GM19452 (cell line): ENCODE results near the gene RHBDF2.

Experiments
- ATAC-seq: cut with Tn5 transposase; IDR thresholded peaks from one replicate; pipeline ENCODE4 v1.9.1; 2021; ENCODE audit not compliant: unreplicated experiment

Gene RHBDF2

DNA sequence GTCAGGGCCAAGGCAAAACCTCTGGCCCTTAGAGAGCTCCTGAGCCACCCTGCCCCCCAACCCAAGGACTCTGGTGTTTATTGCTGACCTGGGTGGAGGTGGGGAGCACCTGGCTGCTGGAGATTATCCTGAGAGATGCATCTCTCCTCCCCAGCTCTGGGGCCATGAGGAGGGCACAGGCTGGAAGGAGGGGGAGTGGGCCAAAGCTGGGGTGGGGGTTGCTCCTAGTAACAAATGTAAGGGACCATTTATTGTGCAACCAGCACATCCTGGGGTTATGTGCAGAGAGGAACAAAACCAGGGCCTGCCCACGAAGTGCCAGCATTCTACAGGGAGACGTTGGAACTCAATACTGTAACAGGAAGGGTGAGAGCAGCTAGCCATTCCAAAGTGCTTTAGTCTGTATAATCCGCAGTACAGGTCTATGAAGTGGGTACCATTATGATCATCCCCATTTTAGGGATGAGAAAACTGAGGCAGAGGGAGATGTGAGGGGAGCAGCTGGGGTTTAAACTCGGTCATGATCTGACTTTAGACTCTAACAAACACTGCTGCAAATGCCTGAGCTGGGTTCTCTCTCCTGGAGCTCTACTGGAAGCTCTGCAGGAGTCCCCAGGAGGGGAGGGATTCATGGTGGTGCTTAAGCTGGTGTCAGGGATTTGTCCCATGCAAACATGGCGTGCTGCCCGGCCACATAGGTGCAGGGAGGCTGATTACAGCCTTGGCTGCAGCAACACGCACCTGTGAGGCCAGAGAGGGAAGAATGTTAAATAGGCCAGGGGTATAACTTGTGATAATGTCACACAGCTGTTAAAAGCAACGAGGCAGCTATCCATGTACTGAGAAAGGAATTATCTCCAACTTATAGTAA is 1.4 kb upstream of the RHBDF2 start:
- no peak for ATAC-seq

- no peak for ATAC-seq
Observed at GRCh38 chr17:76501827-76502307, 644 bp upstream of the RHBDF2 start.

DNA sequence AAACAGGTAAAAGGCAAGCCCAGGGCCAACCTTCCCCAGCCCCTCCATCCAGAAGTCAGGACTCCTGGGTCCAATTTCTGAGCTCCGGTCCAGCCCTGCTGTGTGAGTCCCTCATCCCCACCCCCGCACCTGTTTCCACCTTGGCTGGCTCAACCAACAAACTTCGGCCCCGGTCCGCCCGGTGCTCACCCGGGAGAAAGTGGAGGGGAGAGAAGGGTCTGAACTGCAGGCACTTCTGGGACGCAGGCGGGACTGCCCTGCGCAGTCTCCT is 541 bp downstream of the RHBDF2 start:
- ATAC-seq, result peak; percentile 20

GRCh38 chr17:76500074-76500746 is 1.0 kb downstream of the RHBDF2 start:
- no peak for ATAC-seq

DNA sequence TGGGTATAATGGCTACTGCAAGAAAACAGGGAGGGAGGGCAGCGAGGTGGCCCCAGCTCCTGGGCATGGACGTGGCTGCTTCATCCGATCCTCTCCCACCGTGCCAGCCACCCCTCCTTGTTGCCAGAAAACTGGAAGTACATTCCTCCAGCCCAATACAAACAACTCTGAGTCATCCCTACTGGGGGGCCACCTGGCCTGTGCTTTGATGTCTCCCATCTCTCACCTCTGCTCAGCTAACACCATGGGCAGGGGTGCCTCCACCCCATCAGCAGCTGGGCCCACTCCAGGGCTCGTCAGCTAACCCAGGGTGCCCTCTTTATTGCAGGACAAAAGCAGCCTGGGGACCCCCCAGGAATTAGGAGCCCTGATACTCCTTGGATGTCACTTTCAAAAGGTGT is 2.0 kb downstream of the RHBDF2 start:
- no peak for ATAC-seq

DNA sequence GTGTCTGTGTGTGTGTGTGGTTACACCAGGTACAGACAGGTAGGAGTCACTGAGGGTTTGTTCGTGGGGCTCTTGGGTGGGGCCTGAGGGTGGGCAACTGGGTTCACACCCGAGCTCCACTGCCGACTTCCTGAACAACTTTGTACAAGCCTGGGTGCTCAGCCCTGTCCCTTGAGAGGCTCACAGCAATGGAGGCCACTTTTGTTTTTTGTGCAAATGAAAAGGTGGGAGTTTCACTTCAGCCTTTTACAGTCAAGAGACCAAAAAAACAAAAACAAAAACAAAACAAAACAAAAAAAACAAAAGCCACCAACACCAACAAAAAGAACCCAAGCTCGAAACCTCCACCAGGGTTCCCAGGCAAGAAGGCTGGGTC is 2.4 kb downstream of the RHBDF2 start:
- ATAC-seq, result no peak

DNA sequence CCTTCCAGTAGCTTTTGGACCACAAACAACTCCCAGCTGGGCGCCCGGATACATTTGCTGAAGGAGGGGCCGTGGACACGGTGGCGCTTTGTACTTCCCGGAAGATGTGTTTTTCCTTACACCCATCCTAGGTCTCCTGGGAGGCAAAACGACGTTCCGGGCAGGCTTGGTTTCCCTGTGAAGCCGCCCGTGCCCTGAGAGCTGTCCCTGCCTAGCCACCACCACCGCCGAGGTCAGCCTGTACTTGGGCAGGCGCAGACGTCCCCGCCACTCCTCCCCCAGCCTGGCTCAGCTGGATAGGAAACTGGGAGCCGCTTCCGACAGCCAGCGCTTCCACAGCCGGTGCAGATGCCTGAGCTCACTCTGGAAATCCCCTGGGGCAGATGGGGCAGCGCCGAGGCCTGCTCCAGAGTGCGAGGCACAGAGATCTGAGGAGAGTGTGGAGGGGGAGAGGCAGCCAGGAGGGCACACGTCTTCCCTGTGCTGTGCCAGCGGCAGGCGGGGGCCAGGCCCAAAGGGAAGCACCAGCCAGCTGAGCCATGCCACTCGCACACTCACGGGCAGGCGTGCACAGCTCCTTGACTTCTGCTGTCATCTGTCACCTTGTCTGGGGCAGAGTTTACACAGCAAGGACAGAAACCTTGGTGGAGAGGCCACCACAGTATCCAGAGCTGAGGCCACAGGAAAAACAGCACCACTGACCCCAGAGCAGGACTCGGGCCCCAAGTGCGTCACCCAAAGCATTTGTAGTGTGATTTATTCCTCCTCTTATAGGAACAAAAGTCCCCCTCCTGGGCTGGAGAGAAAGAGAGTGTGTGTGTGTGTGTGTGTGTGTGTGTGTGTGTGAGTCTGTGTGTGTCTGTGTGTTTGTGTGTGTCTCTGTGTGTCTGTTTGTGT is 3.0 kb downstream of the RHBDF2 start:
- ATAC-seq, result no peak

DNA sequence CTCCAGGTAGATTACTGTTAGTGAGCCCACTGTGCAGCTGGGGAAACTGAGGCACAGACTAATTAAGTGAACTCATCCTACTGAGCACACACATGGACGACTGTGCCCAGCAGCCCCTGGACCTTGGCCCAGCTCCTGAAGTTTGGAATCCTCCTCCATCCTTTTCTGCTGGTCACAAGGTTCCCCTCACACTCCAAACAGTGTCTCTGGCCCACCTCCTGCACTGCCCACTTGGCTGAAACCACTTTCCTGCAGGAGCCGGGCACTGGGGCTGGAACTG is 3.6 kb downstream of the RHBDF2 start:
- no peak for ATAC-seq

DNA sequence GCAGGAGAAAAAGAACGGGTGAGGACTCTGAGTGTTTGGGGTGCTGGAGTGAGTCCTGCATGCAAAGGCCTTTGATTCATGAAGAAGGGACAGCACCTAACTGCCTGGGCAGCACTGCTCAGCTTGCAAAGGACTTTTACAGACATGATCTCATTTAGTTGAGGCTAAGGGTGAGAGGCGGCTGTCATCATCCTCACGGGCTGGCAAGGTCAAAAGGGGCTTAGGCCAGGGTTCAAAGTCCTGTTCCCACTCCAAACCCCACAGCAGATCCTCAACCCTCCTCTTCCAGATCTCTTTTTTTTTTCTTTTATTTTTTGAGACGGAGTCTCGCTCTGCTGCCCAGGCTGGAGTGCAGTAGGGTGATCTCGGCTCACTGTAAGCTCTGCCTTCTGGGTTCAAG is 4.8 kb downstream of the RHBDF2 start:
- no peak for ATAC-seq

DNA sequence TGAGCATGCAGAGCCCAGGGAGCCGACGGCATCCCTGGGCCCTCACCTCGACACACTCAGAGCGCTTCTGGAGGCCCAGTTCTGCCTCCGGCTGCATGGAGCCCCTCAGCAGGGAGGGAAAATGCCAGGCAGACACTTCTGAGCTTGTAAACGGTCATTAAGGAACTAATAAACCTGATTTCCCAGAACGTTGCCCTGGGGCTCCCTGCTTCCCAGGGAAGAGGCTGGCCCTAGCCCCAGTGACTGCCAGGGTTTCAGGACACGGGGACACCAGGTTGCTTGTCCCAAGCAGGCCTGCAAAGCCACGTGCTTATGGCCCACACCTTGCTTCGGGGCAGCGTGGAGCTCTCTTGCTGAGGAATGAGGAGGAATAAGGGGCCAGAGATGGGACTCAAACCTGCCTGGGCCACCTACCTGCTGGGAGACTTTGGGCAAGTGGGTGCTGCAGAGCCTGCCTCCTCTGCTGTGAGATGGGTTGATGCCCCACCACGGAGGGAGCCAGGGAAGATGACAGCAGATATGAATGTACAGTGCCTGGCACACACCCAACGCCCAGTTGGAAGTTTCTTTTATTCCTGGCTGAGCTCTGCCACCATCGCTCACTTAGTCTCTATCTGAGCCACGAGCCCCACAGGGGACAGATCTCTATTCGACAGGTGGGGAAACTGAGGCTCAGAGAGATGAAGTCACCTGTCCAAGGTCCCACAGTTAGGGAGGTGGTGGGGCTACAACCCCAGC is 5.4 kb downstream of the RHBDF2 start:
- ATAC-seq, result no peak

DNA sequence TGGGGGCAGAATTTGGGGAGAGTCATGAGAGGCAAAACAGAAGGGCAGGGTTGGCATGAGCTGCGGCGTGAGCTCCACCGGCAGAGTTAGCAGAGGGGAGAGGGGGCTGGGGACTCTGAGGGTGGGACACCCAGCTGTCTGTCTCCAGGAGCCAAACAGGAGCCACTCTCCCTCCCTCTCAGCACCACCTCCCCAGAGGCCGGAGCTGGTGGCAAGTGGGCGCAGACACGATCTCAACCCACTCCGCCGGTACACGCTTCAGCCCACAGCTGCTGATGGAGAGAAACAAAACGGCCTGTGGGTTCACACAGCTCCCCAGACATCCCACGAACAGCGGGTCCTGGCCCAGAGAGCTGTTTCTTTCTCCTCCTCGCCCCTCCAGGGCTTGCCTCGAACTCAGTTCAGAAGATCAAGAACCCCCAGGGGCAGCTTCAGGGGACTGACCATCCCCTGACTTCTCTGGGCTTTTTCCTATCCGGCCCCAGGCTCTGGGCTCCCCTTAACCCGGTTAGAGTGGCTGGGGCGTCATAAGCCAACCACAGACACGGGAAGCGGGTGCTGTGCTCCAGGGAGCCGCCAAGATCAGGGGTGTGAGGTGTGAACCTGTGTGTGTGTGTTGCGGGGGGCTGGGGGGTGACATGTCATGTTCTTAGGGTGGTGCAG is 7.6 kb downstream of the RHBDF2 start:
- no peak for ATAC-seq

DNA sequence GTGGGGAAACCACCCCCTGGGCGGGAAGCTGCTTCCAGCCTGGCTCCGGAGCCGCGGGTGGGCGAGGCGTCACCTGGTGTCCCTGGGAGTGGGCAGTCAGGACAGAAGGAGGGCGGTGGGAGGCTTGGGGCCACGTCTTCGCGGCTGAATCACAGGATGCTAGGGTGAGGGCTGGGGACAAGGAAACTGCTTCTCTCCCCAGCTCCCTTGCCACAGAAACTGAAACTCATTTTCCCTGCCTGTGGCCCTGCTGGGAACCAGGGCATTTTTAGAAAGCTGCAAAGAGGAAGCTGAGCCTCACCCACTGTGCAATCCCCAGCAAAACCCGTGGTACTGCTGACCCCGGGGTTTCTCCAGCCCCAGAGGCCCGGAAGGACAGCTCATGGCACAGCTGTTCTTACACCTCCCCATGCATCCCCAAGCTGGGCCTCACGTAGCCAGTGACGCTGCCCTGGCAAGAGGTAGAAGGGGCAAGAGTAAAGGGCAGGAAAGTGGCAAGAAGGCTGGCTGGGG is 8.2 kb downstream of the RHBDF2 start:
- ATAC-seq, result peak; percentile 37

DNA sequence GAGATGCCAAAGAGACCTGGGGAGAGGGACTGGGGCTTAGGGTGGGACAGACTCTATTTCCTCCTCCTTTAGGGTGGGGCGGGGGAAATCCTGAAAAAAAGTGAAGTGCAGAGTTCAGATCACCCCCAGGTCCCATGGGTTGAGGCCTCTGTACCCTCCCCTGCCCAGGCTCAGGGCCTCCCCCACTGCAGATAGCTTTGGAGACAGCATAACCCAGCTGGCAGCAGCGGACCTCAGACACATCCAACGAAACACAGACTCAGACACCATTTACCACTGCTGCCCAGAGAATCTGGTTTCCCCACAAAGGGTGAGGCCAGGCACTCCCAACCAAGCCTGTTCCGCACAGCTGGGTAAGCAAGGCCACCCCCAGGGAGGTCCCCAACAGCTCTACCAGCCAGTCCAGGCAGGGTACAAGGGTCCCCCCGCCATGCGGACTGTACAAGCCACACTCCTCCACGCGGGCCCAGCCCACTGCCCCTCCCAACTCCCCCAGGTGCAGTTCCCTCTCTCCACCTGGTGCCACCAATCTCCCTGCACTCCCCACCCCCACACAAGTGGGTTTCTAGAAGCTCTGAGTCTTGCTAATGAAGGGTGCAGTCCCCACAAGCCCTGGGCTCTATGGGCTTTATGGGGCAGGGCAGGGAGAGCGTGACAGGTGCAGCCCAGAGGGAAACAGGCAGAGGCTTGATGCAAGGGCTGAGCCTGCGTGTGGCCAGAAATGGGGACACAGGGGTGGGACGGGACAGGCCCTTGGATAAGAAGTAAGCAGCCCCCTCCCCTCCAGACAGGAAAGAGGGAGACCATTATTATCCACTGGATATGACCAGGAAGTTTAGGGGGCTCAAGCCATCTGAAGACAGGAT is 8.9 kb downstream of the RHBDF2 start:
- ATAC-seq, result peak; percentile 40

DNA sequence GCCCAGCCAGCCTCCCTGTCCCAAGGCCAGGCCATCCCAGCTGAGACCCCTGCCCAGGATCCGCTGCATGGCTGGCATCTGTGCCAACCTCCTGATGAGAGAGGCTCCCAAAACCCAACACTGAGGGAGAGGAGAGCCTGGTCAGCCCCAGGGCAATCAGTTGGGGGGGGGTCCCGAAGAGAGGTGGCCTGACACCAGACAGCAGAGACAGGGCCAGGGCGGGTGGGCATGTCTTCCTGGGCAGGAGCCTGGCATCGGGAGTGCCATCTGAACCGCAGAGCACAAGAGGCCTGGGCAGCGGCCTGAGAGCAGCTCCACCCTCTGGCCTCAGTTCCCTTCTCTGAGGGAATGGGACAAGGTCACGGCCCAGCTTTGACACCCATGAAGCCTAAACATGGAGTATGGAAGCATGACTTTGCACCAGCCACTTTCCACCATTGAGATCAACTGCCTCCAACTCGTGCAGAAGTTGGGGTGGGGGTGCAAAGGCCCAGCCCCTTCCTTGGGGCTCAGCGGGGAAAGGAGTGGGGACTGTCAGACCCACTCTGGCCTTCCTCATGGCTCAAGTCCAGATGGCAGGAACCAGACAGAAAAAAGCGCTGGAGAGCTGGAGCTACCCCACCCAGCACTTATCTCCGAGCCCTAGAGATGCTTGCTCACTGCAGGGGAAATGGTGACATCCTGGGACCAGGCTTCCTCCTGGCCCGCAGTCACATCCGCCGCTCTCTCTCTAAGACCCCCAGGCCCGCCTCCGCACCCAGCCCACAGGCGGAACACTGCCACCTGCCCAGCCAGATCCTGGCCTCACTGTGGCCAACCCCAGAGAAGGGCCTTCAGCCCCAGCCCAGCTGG is 9.7 kb downstream of the RHBDF2 start:
- ATAC-seq, result peak; percentile 2

GRCh38 chr17:76490112-76490710 is 11.0 kb downstream of the RHBDF2 start:
- ATAC-seq, result no peak

- ATAC-seq, result no peak
Observed at GRCh38 chr17:76487451-76488192, 13.6 kb downstream of the RHBDF2 start.

GRCh38 chr17:76485569-76485968 is 15.7 kb downstream of the RHBDF2 start:
- no peak for ATAC-seq
